ENCODE data around the gene LRRC17. TPM values are rescaled to one million over a fixed set of nuclear protein-coding genes. Genes with fewer than 3 reads are reported as not detected.

LRRC17 gene
- total RNA-seq, 1 experiment from 2014 or later, result 0.47 TPM

DNA sequence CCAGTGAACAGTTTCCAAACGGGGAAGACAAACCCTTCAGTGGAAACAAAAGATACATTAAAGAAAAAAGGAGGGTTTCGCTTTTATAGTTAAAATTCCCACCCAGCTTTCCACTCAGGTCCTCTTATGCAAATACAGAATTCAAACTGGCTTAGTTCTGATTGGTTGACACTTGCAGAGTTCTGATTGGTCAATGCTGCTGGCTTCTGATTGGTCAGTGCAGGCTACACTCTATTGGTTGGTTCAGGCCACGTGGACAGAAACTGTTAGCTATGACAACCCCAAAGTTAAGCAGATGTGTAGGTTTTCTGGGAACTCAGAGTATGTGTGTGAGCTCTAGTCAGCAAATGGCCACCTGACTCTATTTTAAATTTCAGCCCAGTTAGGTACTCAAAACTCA, 81.8 kb downstream of the LRRC17 start:
- no peak for DNase-seq (ENCODE audit: low read depth, low spot score)
- no peak for ATAC-seq
- H3K9me2 ChIP-seq (ENCODE audit: insufficient read depth), result no peaks in the 10 kb centered on the region
- no peak overlapping the region for H2AFZ ChIP-seq (ENCODE audit: low read depth, low read length, poor library complexity, severe bottlenecking)
- no TSS peak for BruUV-seq (replicated peaks)
- no peaks in the 10 kb centered on the region for H3K36me3 ChIP-seq (ENCODE audit: control insufficient read depth in 1 of 2, insufficient read depth in 2 of 2, low read length in 2 of 2)
- H3K4me2 ChIP-seq (ENCODE audit: low read length), result no peak overlapping the region
- H3K4me1 ChIP-seq (ENCODE audit: control insufficient read depth in 1 of 2, insufficient read depth in 2 of 2, low read length in 2 of 2), result peaks cover 40 to 42% of the 10 kb centered on the region in 2 experiments
- H3K27me3 ChIP-seq (ENCODE audit: insufficient read depth, low read length), result no peaks in the 10 kb centered on the region
- no peaks in the 10 kb centered on the region for H3K9me3 ChIP-seq (ENCODE audit: control insufficient read depth in 1 of 2, insufficient read depth in 1 of 2, low read depth in 1 of 2, low read length in 2 of 2)
- peak overlapping the region; percentile 94; the same call in 1 of the 2 replicates for H3K27ac ChIP-seq (ENCODE audit: low read depth, low read length)
- intact Hi-C loops (cut with micrococcal nuclease), result no loop called here
- no peak overlapping the region for H3K4me3 ChIP-seq (replicated peaks in 1 of 2; ENCODE audit: low read depth in 1 of 2, low read length in 2 of 2)
- ChIA-PET RAD21 (ENCODE audit: low non-redundant PET in 1 of 2, low total read pairs in 2 of 2, uncharacterized antibody in 2 of 2, unreplicated experiment in 2 of 2) (no interaction called here), POLR2A (no interaction called here), CTCF (no interaction called here)
- no peak for TF ChIP-seq EZH2phosphoT487 (IDR thresholded peaks at IDR 0.05; ENCODE audit: borderline replicate concordance)
- peak; percentile 22; the same call in 1 of the 2 replicates for TF ChIP-seq SP1 (IDR thresholded peaks at IDR 0.05; ENCODE audit: low read depth)
- no peaks in the 10 kb centered on the region for H4K20me1 ChIP-seq (ENCODE audit: insufficient read depth)
- no peaks in the 10 kb centered on the region for H3K79me2 ChIP-seq (ENCODE audit: insufficient read depth, low read length)
- H3K9ac ChIP-seq (ENCODE audit: low read length), result no peak overlapping the region

Other genes with a start within 250 kb of the LRRC17 start
- 6.2 TPM for gene POLR2J2, start 241.3 kb upstream of the LRRC17 start, total RNA-seq (2021; ENCODE audit: unreplicated experiment)
- 8.0 TPM for gene FAM185A, start 164.0 kb upstream of the LRRC17 start, total RNA-seq (2021; ENCODE audit: unreplicated experiment)
- gene FBXL13, start 161.8 kb downstream of the LRRC17 start, total RNA-seq (2021; ENCODE audit: unreplicated experiment), result 1.0 TPM
- gene ARMC10, start 162.1 kb downstream of the LRRC17 start, total RNA-seq (2021; ENCODE audit: unreplicated experiment), result 53.3 TPM
- gene NAPEPLD, start 236.1 kb downstream of the LRRC17 start, total RNA-seq (2021; ENCODE audit: unreplicated experiment), result 9.7 TPM

Measured in HCT116 (cell line).